ENCODE results near the gene TDRD10.

Gene TDRD10

DNA sequence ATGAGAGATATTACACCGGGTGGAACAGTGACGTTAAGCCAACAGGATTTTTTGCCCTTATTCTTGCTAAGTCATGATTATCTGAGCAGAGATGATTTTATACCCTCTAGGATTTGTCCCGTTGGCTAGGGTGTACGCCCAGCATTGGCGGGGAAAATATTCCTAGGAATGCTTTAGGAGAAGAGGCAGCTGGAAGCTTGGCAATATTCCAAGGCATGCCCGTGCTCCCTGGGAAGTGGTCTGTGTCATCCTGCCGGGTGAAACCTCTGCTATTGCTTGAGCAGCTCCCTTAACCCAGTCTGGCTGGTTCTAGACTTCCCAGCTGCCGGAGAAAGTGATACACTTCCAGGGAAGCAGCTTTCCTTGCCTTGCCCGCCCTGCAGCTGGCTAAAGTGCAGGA lies 81.8 kb downstream of the TDRD10 start (continued):
- TF ChIP-seq, protein P1, sequence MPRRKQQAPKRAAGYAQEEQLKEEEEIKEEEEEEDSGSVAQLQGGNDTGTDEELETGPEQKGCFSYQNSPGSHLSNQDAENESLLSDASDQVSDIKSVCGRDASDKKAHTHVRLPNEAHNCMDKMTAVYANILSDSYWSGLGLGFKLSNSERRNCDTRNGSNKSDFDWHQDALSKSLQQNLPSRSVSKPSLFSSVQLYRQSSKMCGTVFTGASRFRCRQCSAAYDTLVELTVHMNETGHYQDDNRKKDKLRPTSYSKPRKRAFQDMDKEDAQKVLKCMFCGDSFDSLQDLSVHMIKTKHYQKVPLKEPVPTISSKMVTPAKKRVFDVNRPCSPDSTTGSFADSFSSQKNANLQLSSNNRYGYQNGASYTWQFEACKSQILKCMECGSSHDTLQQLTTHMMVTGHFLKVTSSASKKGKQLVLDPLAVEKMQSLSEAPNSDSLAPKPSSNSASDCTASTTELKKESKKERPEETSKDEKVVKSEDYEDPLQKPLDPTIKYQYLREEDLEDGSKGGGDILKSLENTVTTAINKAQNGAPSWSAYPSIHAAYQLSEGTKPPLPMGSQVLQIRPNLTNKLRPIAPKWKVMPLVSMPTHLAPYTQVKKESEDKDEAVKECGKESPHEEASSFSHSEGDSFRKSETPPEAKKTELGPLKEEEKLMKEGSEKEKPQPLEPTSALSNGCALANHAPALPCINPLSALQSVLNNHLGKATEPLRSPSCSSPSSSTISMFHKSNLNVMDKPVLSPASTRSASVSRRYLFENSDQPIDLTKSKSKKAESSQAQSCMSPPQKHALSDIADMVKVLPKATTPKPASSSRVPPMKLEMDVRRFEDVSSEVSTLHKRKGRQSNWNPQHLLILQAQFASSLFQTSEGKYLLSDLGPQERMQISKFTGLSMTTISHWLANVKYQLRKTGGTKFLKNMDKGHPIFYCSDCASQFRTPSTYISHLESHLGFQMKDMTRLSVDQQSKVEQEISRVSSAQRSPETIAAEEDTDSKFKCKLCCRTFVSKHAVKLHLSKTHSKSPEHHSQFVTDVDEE (CRISPR knock-in tag; IDR thresholded peaks at IDR 0.05) = no peak
- TF ChIP-seq ISL1 (CRISPR knock-in tag; IDR thresholded peaks at IDR 0.05) (no peak), SNAI2 (CRISPR knock-in tag; IDR thresholded peaks at IDR 0.05) (no peak)

DNA sequence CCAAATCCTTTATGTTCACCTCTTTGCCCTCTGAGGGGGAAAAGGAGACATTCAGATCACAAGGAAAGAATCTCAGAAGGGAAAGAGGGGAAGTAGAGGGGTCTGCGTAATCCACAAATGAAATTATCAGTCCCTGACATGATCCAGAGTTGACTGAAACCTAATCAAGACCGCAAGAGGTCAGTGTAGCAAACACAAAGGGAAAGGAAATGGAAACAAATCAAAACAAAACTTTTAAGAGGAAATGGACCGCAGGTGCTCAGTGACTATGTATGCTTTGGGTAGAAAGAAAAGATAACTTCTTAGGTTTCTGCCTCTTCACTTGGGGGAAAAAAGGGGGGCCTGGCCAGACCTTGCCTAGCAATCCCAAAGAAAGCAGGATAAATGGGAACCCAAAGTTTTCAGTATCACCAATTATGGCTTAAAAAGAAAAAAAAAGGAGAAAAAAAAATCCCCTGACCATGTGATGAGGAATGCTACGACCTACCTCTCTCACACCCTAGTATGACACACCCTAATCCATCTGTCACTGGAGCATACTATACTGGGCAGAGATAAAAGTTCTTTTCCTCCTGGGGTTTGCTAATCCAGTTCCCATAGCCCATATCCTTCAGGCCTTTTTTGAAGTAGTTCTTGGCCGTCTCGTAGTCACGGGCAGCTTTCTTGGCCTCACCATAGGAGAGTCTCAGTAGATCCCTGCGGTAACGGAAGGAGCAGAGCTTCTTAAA lies 82.4 kb downstream of the TDRD10 start:
- TF ChIP-seq PPARA (CRISPR knock-in tag; IDR thresholded peaks at IDR 0.05; ENCODE audit: borderline replicate concordance) (no peak), TOX (CRISPR knock-in tag; IDR thresholded peaks at IDR 0.05; ENCODE audit: borderline replicate concordance) (no peak), ZC3H10 (CRISPR knock-in tag; IDR thresholded peaks at IDR 0.05) (no peak), ESRRG (CRISPR knock-in tag; IDR thresholded peaks at IDR 0.05) (no peak), TCF4 (CRISPR knock-in tag; IDR thresholded peaks at IDR 0.05; ENCODE audit: borderline replicate concordance) (no peak), ZFP30 (CRISPR knock-in tag; IDR thresholded peaks at IDR 0.05) (no peak), CSDC2 (CRISPR knock-in tag; IDR thresholded peaks at IDR 0.05) (no peak), ZNF70 (CRISPR knock-in tag; IDR thresholded peaks at IDR 0.05) (no peak), OSR1 (CRISPR knock-in tag; IDR thresholded peaks at IDR 0.05) (no peak)
- TF ChIP-seq, protein P2, sequence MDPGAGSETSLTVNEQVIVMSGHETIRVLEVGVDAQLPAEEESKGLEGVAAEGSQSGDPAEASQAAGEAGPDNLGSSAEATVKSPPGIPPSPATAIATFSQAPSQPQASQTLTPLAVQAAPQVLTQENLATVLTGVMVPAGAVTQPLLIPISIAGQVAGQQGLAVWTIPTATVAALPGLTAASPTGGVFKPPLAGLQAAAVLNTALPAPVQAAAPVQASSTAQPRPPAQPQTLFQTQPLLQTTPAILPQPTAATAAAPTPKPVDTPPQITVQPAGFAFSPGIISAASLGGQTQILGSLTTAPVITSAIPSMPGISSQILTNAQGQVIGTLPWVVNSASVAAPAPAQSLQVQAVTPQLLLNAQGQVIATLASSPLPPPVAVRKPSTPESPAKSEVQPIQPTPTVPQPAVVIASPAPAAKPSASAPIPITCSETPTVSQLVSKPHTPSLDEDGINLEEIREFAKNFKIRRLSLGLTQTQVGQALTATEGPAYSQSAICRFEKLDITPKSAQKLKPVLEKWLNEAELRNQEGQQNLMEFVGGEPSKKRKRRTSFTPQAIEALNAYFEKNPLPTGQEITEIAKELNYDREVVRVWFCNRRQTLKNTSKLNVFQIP (CRISPR knock-in tag; IDR thresholded peaks at IDR 0.05; ENCODE audit: borderline replicate concordance, low read depth) = no peak
- TF ChIP-seq, protein P3, sequence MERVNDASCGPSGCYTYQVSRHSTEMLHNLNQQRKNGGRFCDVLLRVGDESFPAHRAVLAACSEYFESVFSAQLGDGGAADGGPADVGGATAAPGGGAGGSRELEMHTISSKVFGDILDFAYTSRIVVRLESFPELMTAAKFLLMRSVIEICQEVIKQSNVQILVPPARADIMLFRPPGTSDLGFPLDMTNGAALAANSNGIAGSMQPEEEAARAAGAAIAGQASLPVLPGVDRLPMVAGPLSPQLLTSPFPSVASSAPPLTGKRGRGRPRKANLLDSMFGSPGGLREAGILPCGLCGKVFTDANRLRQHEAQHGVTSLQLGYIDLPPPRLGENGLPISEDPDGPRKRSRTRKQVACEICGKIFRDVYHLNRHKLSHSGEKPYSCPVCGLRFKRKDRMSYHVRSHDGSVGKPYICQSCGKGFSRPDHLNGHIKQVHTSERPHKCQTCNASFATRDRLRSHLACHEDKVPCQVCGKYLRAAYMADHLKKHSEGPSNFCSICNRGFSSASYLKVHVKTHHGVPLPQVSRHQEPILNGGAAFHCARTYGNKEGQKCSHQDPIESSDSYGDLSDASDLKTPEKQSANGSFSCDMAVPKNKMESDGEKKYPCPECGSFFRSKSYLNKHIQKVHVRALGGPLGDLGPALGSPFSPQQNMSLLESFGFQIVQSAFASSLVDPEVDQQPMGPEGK (CRISPR knock-in tag; IDR thresholded peaks at IDR 0.05; ENCODE audit: borderline replicate concordance) = no peak
- TF ChIP-seq, protein P4, sequence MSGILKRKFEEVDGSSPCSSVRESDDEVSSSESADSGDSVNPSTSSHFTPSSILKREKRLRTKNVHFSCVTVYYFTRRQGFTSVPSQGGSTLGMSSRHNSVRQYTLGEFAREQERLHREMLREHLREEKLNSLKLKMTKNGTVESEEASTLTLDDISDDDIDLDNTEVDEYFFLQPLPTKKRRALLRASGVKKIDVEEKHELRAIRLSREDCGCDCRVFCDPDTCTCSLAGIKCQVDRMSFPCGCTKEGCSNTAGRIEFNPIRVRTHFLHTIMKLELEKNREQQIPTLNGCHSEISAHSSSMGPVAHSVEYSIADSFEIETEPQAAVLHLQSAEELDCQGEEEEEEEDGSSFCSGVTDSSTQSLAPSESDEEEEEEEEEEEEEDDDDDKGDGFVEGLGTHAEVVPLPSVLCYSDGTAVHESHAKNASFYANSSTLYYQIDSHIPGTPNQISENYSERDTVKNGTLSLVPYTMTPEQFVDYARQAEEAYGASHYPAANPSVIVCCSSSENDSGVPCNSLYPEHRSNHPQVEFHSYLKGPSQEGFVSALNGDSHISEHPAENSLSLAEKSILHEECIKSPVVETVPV (CRISPR knock-in tag; IDR thresholded peaks at IDR 0.05) = no peak
- TF ChIP-seq, protein P5, sequence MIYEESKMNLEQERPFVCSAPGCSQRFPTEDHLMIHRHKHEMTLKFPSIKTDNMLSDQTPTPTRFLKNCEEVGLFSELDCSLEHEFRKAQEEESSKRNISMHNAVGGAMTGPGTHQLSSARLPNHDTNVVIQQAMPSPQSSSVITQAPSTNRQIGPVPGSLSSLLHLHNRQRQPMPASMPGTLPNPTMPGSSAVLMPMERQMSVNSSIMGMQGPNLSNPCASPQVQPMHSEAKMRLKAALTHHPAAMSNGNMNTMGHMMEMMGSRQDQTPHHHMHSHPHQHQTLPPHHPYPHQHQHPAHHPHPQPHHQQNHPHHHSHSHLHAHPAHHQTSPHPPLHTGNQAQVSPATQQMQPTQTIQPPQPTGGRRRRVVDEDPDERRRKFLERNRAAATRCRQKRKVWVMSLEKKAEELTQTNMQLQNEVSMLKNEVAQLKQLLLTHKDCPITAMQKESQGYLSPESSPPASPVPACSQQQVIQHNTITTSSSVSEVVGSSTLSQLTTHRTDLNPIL (CRISPR knock-in tag; IDR thresholded peaks at IDR 0.05; ENCODE audit: low read depth) = no peak
- ATAC-seq = no peak

DNA sequence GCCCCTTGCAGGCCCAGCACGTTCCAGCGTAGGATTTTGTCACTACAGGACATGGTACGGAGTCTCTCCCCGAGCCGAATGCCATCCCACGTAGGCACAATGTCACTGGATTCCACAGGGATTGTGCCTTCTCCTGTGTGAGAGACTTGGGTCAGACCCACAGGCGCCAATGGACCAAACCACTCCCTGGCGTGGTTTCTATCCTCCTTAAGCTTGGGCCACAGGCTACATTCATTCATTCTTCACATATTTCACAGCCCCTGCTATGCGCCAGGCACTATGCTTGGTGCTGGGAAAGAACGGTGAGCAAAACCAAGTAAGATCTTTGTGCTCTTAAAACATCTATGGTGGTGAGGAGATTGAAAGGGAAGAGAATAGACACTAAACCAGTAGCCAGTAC lies 84.2 kb downstream of the TDRD10 start:
- TF ChIP-seq ESRRG (CRISPR knock-in tag; IDR thresholded peaks at IDR 0.05) (no peak), ARNTL (CRISPR knock-in tag; IDR thresholded peaks at IDR 0.05; ENCODE audit: borderline replicate concordance, low read depth) (no peak), GLIS3 (CRISPR knock-in tag; IDR thresholded peaks at IDR 0.05) (no peak), ZFP3 (CRISPR knock-in tag; IDR thresholded peaks at IDR 0.05) (no peak), TCF4 (CRISPR knock-in tag; IDR thresholded peaks at IDR 0.05; ENCODE audit: borderline replicate concordance) (no peak), ZNF565 (CRISPR knock-in tag; conservative IDR thresholded peaks at IDR 0.05; ENCODE audit: low read depth) (no peak), OSR1 (CRISPR knock-in tag; IDR thresholded peaks at IDR 0.05) (no peak), RARB (CRISPR knock-in tag; IDR thresholded peaks at IDR 0.05) (no peak), BACH2 (CRISPR knock-in tag; IDR thresholded peaks at IDR 0.05; ENCODE audit: borderline replicate concordance) (no peak)
- ATAC-seq = no peak

All from SK-N-SH treated with all-trans-retinoic acid at 6 μM for 48 hours (cell line).